H9 (cell line): ENCODE measurements around the gene MED25. TPM values are rescaled to one million over a fixed set of nuclear protein-coding genes. Genes with fewer than 3 reads are reported as not detected.

ENCODE experiments used
- DNase-seq: peaks from one replicate; pipeline ENCODE4 v3.0.0-alpha.2; 2017
- H2AFZ ChIP-seq: one replicate; pipeline ENCODE4 v1.6.1; 2013; ENCODE audit warnings: mild to moderate bottlenecking, low read length, control low read depth, moderate library complexity
- H2AK5ac ChIP-seq: 2 replicates; pipeline ENCODE4 v1.6.1; 2013; ENCODE audit warnings: low read length, control low read depth, mixed read lengths; ENCODE audit not compliant: insufficient read length
- H2BK120ac ChIP-seq: one replicate; pipeline ENCODE4 v1.6.1; 2013; ENCODE audit warnings: low read depth, mild to moderate bottlenecking, low read length, control low read depth, inconsistent platforms; ENCODE audit not compliant: poor library complexity, severe bottlenecking
- H2BK12ac ChIP-seq: 2 replicates; pipeline ENCODE4 v1.6.1; 2013; ENCODE audit warnings: low read length, control low read depth, mixed read lengths, low read depth; ENCODE audit not compliant: insufficient read length
- H2BK15ac ChIP-seq: 2 replicates; pipeline ENCODE4 v1.6.1; 2013; ENCODE audit warnings: low read depth, low read length, control low read depth
- H2BK20ac ChIP-seq: one replicate; pipeline ENCODE4 v1.6.1; 2013; ENCODE audit warnings: low read depth, mild to moderate bottlenecking, low read length, control low read depth, inconsistent platforms; ENCODE audit not compliant: poor library complexity, severe bottlenecking
- H2BK5ac ChIP-seq: 2 replicates; pipeline ENCODE4 v1.6.1; 2013; ENCODE audit warnings: low read length, control low read depth, mixed read lengths; ENCODE audit not compliant: insufficient read length
- H3K14ac ChIP-seq: 2 replicates; pipeline ENCODE4 v1.6.1; 2013; ENCODE audit warnings: low read length, control low read depth; ENCODE audit not compliant: insufficient read depth
- H3K18ac ChIP-seq: 2 replicates; pipeline ENCODE4 v1.6.1; 2013; ENCODE audit warnings: low read depth, mild to moderate bottlenecking, mixed read lengths, low read length, control low read depth; ENCODE audit not compliant: insufficient read length
- H3K23ac ChIP-seq: 2 replicates; pipeline ENCODE4 v1.6.1; 2013; ENCODE audit warnings: low read length, control low read depth, mixed read lengths, low read depth; ENCODE audit not compliant: insufficient read length
- H3K23me2 ChIP-seq: 2 replicates; pipeline ENCODE4 v1.6.1; 2013; ENCODE audit warnings: low read depth, mild to moderate bottlenecking, mixed read lengths, low read length, control low read depth; ENCODE audit not compliant: insufficient read length, poor library complexity, severe bottlenecking
- H3K27ac ChIP-seq: 2 replicates; pipeline ENCODE4 v1.5.1; 2013; ENCODE audit warnings: low read length, control low read depth, mixed read lengths, low read depth; ENCODE audit not compliant: insufficient read length
- H3K27me3 ChIP-seq: 2 replicates; pipeline ENCODE4 v1.6.1; 2013; ENCODE audit warnings: low read length, control low read depth, inconsistent platforms; ENCODE audit not compliant: insufficient read depth
- H3K4ac ChIP-seq: 2 replicates; pipeline ENCODE4 v1.6.1; 2013; ENCODE audit warnings: low read depth, mild to moderate bottlenecking, control low read depth, inconsistent platforms, low read length, moderate library complexity
- H3K4me1 ChIP-seq: 2 replicates; pipeline ENCODE4 v1.6.1; 2013; ENCODE audit warnings: low read length, control low read depth, inconsistent platforms; ENCODE audit not compliant: insufficient read depth
- H3K4me2 ChIP-seq: 2 replicates; pipeline ENCODE4 v1.6.1; 2013; ENCODE audit warnings: low read length, control low read depth, mixed read lengths; ENCODE audit not compliant: insufficient read length, insufficient read depth
- H3K56ac ChIP-seq: 2 replicates; pipeline ENCODE4 v1.6.1; 2013; ENCODE audit warnings: low read depth, mild to moderate bottlenecking, mixed read lengths, low read length, control low read depth; ENCODE audit not compliant: insufficient read length
- H3K79me1 ChIP-seq: 2 replicates; pipeline ENCODE4 v1.6.1; 2013; ENCODE audit warnings: low read depth, mild to moderate bottlenecking, moderate library complexity, low read length, control low read depth, inconsistent platforms; ENCODE audit not compliant: insufficient read depth, poor library complexity, severe bottlenecking
- H3K79me2 ChIP-seq: 2 replicates; pipeline ENCODE4 v1.6.1; 2013; ENCODE audit warnings: low read length, control low read depth, inconsistent platforms; ENCODE audit not compliant: insufficient read depth
- H3K9ac ChIP-seq: 2 replicates; pipeline ENCODE4 v1.6.1; 2013; ENCODE audit warnings: low read length, control low read depth, mixed read lengths; ENCODE audit not compliant: insufficient read length; ENCODE audit errors: extremely low read depth
- H3K9me3 ChIP-seq: one replicate; pipeline ENCODE4 v1.6.1; 2013; ENCODE audit warnings: low read depth, low read length, inconsistent platforms; ENCODE audit not compliant: control insufficient read depth
- H3T11ph ChIP-seq: one replicate; pipeline ENCODE4 v1.6.1; 2013; ENCODE audit warnings: mild to moderate bottlenecking, low read length, control low read depth, inconsistent platforms
- H4K20me1 ChIP-seq: one replicate; pipeline ENCODE4 v1.6.1; 2013; ENCODE audit not compliant: control insufficient read depth, insufficient read length, insufficient read depth
- H4K5ac ChIP-seq: 2 replicates; pipeline ENCODE4 v1.6.1; 2013; ENCODE audit warnings: low read depth, mild to moderate bottlenecking, mixed read lengths, low read length, control low read depth; ENCODE audit not compliant: insufficient read length
- H4K8ac ChIP-seq: replicated peaks from 2 replicates; pipeline ENCODE4 v1.6.1; 2013; ENCODE audit warnings: low read length, control low read depth, mixed read lengths, low read depth; ENCODE audit not compliant: insufficient read length
- H4K91ac ChIP-seq: 2 replicates; pipeline ENCODE4 v1.6.1; 2013; ENCODE audit warnings: low read depth, mild to moderate bottlenecking, moderate library complexity, mixed read lengths, low read length, control low read depth; ENCODE audit not compliant: insufficient read length
- H3K27ac Mint-ChIP-seq, 3 experiments: 2 replicates in 2 of 3; 3 replicates in 1 of 3; pipeline ENCODE4 v1.8.0; 2020 to 2021; ENCODE audit warnings: mixed read lengths in 3 of 3, mild to moderate bottlenecking in 1 of 3, moderate library complexity in 1 of 3
- H3K27me3 Mint-ChIP-seq: 2 replicates; pipeline ENCODE4 v1.8.0; 2021; ENCODE audit warnings: low read depth, mild to moderate bottlenecking, moderate library complexity, mixed read lengths
- H3K36me3 Mint-ChIP-seq, 3 experiments: 2 replicates in 2 of 3; 3 replicates in 1 of 3; pipeline ENCODE4 v1.8.0; 2020 to 2021; ENCODE audit warnings: low read depth in 3 of 3, mixed read lengths in 3 of 3; ENCODE audit not compliant: insufficient read depth in 1 of 3
- H3K4me1 Mint-ChIP-seq, 2 experiments: 2 replicates each; pipeline ENCODE4 v1.8.0; 2020; ENCODE audit warnings: mixed read lengths in 2 of 2
- H3K4me3 Mint-ChIP-seq, 2 experiments: 2 replicates in 1 of 2; 3 replicates in 1 of 2; pipeline ENCODE4 v1.8.0; 2020 to 2021; ENCODE audit warnings: mild to moderate bottlenecking in 2 of 2, mixed read lengths in 2 of 2, moderate library complexity in 1 of 2
- H3K9me3 Mint-ChIP-seq, 2 experiments: 2 replicates in 1 of 2; 3 replicates in 1 of 2; pipeline ENCODE4 v1.8.0; 2020; ENCODE audit warnings: mild to moderate bottlenecking in 2 of 2, mixed read lengths in 2 of 2, moderate library complexity in 1 of 2
- CTCF ChIP-seq: fragments of 200-600 bp; sonication (generic); conservative IDR thresholded peaks from 3 replicates; pipeline ENCODE4 v1.8.0; 2021; ENCODE audit warnings: antibody characterized with exemption, mild to moderate bottlenecking
- WGBS: extraction: QIAGEN DNeasy Blood & Tissue Kit; methylation state at CpG from one replicate; pipeline ENCODE4 v1.1.7; 2013; ENCODE audit warnings: missing lambda C conversion rate, low lambda C conversion rate, mixed read lengths; ENCODE audit not compliant: insufficient read length; ENCODE audit errors: extremely low coverage; 5-methylcytosine and 5-hydroxymethylcytosine counted together
- total RNA-seq: library from RNA; stranded (reverse); gene quantifications from 2 replicates; pipeline ENCODE4 v1.2.1, GENCODE V29; 2021

Gene MED25
- total RNA-seq, 1 experiment from 2014 or later: 77.5 TPM

GRCh38 chr19:49869009-49869483, 51.0 kb downstream of the MED25 start:
- no peaks in the 10 kb centered on the region for H3K27me3 Mint-ChIP-seq
- Histone ChIP-seq H2AK5ac (no peak overlapping the region), H2BK5ac (no peak overlapping the region), H2BK15ac (no peak overlapping the region), H3K18ac (no peak overlapping the region), H3K4me1 (peaks cover 2% of the 10 kb centered on the region; the same call in 1 of the 2 replicates), H4K20me1 (no peaks in the 10 kb centered on the region), H4K91ac (no peak overlapping the region), H3K9me3 (no peaks in the 10 kb centered on the region), H3K27ac (no peak overlapping the region), H3K56ac (no peak overlapping the region), H3K79me2 (no peaks in the 10 kb centered on the region; the same call in 1 of the 2 replicates), H3K14ac (no peak overlapping the region), H3K23ac (no peak overlapping the region), H3K23me2 (peaks cover 15% of the 10 kb centered on the region), H3K4me2 (peak overlapping the region; percentile 40), H3K9ac (no peak overlapping the region), H3K27me3 (no peaks in the 10 kb centered on the region), H2AFZ (no peak overlapping the region), H3K4ac (no peak overlapping the region), H2BK12ac (no peak overlapping the region), H4K5ac (no peak overlapping the region), H2BK120ac (no peak overlapping the region), H3K79me1 (peaks cover 5% of the 10 kb centered on the region), H4K8ac (no peak overlapping the region), H3T11ph (no peak overlapping the region), H2BK20ac (no peak overlapping the region)
- H3K36me3 Mint-ChIP-seq: peaks cover 18 to 33% (median 19%) of the 10 kb centered on the region in 3 experiments; a peak in 6 of 7 replicates
- no peak overlapping the region for H3K4me3 Mint-ChIP-seq
- DNase-seq: no peak
- no peaks in the 10 kb centered on the region for H3K9me3 Mint-ChIP-seq
- peaks cover 20 to 29% of the 10 kb centered on the region in 2 experiments for H3K4me1 Mint-ChIP-seq
- WGBS: no CpG with 5 or more reads among the region's 15 CpGs
- no peak overlapping the region; a peak in 1 of 7 replicates for H3K27ac Mint-ChIP-seq
- no peak for TF ChIP-seq CTCF
